CD4-positive, alpha-beta T cell (primary cell): ENCODE data around the gene PRR14L. TPM values are rescaled to one million over a fixed set of nuclear protein-coding genes. Genes with fewer than 3 reads are reported as not detected.

ENCODE experiments used
- ATAC-seq: fragments of 200-7000 bp; cut with Tn5 transposase; one replicate; pipeline ENCODE4 v1.10.0; 2022; ENCODE audit warnings: mild to moderate bottlenecking; ENCODE audit not compliant: poor library complexity
- CTCF ChIA-PET: fragments of 350-600 bp; sonication (Branson Sonifier 250); formaldehyde crosslinking; loops from one replicate; lab custom pipeline; 2021; ENCODE audit warnings: antibody characterized with exemption, inconsistent platforms; lab: Charles Lee
- POLR2A ChIA-PET: fragments of 350-600 bp; sonication (Branson Sonifier 250); formaldehyde crosslinking; loops from one replicate; lab custom pipeline; 2021; ENCODE audit warnings: antibody characterized with exemption, inconsistent platforms; lab: Charles Lee
- DNase-seq, 14 experiments: peaks; one replicate each; pipeline ENCODE4 v3.0.0-alpha.2; 2013 to 2020; ENCODE audit warnings: mixed read lengths in 2 of 14
- H3K27ac ChIP-seq, 2 donors: one replicate each; pipeline versions ENCODE4 v1.5.1 to v1.7.0; 2013; ENCODE audit warnings: low read length in 2 of 2, low read depth in 1 of 2, mild to moderate bottlenecking in 1 of 2
- H3K27me3 ChIP-seq, 2 experiments: 1 replicate in 1 of 2; 2 replicates in 1 of 2; pipeline versions ENCODE4 v1.6.1 to v1.7.0; 2013; ENCODE audit warnings: low read length in 2 of 2, control low read depth in 1 of 2, mild to moderate bottlenecking in 1 of 2, moderate library complexity in 1 of 2; ENCODE audit not compliant: insufficient read depth in 2 of 2, control insufficient read depth in 1 of 2
- H3K36me3 ChIP-seq: one replicate; pipeline ENCODE4 v1.6.1; 2013; ENCODE audit warnings: low read length, control low read depth; ENCODE audit not compliant: insufficient read depth
- H3K4me1 ChIP-seq: one replicate; pipeline ENCODE4 v1.6.1; 2013; ENCODE audit warnings: low read length, control low read depth; ENCODE audit not compliant: insufficient read depth
- H3K4me3 ChIP-seq: one replicate; pipeline ENCODE4 v1.5.1; 2013; ENCODE audit warnings: mild to moderate bottlenecking, low read length, moderate library complexity
- H3K9me3 ChIP-seq, 2 experiments: 1 replicate in 1 of 2; 2 replicates in 1 of 2; pipeline versions ENCODE4 v1.6.1 to v1.7.0; 2013; ENCODE audit warnings: low read length in 2 of 2, mild to moderate bottlenecking in 2 of 2, control low read depth in 1 of 2, moderate library complexity in 1 of 2; ENCODE audit not compliant: control insufficient read depth in 1 of 2, insufficient read depth in 1 of 2
- H3K27ac Mint-ChIP-seq: one replicate; pipeline ENCODE4 v1.8.0; 2020; ENCODE audit warnings: mixed read lengths
- H3K27me3 Mint-ChIP-seq: one replicate; pipeline ENCODE4 v1.8.0; 2021; ENCODE audit warnings: mixed read lengths
- H3K36me3 Mint-ChIP-seq: one replicate; pipeline ENCODE4 v1.8.0; 2021; ENCODE audit warnings: low read depth, mixed read lengths
- H3K4me1 Mint-ChIP-seq: one replicate; pipeline ENCODE4 v1.8.0; 2021; ENCODE audit warnings: low read depth, mixed read lengths
- H3K4me3 Mint-ChIP-seq: one replicate; pipeline ENCODE4 v1.8.0; 2020; ENCODE audit warnings: mild to moderate bottlenecking, mixed read lengths
- H3K9me3 Mint-ChIP-seq: one replicate; pipeline ENCODE4 v1.8.0; 2020; ENCODE audit warnings: mixed read lengths
- CTCF ChIP-seq: fragments of 200-600 bp; IDR thresholded peaks from one replicate; pipeline ENCODE4 v1.8.0; 2022; ENCODE audit warnings: antibody characterized with exemption, mild to moderate bottlenecking
- intact Hi-C, 2 experiments: fragments of 100-400 bp; cut with DNase I in 1 of 2; cut with micrococcal nuclease in 1 of 2; formaldehyde crosslinking; loops; one replicate each; pipeline versions ENCODE4 v1.15.1 to v1.9.0; 2023 to 2025; cut with DNase I, micrococcal nuclease
- total RNA-seq, 174 experiments: library from RNA in 2 of 174; stranded (reverse) in 2 of 174; gene quantifications; one replicate each; pipeline ENCODE4 v1.2.3 and lab custom pipeline; 2021 to 2026

Gene PRR14L
- total RNA-seq, 2 experiments from 2014 or later: 23.4 to 24.9 TPM

GRCh38 chr22:31646186-31647019 lies 103.5 kb downstream of the PRR14L start:
- POLR2A ChIA-PET: no interaction called here

GRCh38 chr22:31639436-31640039 lies 110.4 kb downstream of the PRR14L start:
- Histone ChIP-seq H3K4me1 (peaks cover 35% of the 10 kb centered on the region), H3K27me3 (no peaks in the 10 kb centered on the region), H3K4me3 (no peak overlapping the region), H3K36me3 (peaks cover 11% of the 10 kb centered on the region), H3K27ac (no peak overlapping the region), H3K9me3 (no peaks in the 10 kb centered on the region)
- Mint-ChIP-seq H3K4me1 (peaks cover 34% of the 10 kb centered on the region), H3K9me3 (no peaks in the 10 kb centered on the region), H3K27ac (peak overlapping the region; percentile 75), H3K27me3 (no peaks in the 10 kb centered on the region), H3K36me3 (peaks cover 21% of the 10 kb centered on the region), H3K4me3 (peak overlapping the region; percentile 8)
- DNase-seq: peak in 2 of 14 experiments; percentile 18 to 29
- peak; percentile 45 for ATAC-seq
- ChIA-PET CTCF (interaction anchor here (0.7 to 0.9 kb wide), 2 partner anchors 9 to 331 kb away, joined by 4 to 5 read pairs; no protein-coding TSS in a partner anchor), POLR2A (interaction anchor here (1.4 kb wide), 1 partner anchor 9 kb away, joined by 6 read pairs; no protein-coding TSS in a partner anchor)
- intact Hi-C loops: no loop called here
- TF ChIP-seq CTCF: no peak

More at GRCh38 chr22:31646186-31647019, 103.5 kb downstream of the PRR14L start:
- Mint-ChIP-seq H3K4me3 (no peak overlapping the region), H3K36me3 (peaks cover 60% of the 10 kb centered on the region), H3K9me3 (no peaks in the 10 kb centered on the region), H3K27me3 (no peaks in the 10 kb centered on the region), H3K4me1 (no peaks in the 10 kb centered on the region), H3K27ac (no peak overlapping the region)
- Histone ChIP-seq H3K4me3 (no peak overlapping the region), H3K9me3 (no peaks in the 10 kb centered on the region), H3K36me3 (peaks cover 54% of the 10 kb centered on the region), H3K4me1 (peaks cover 5% of the 10 kb centered on the region), H3K27me3 (no peaks in the 10 kb centered on the region), H3K27ac (no peak overlapping the region)
- intact Hi-C loops: no loop called here
- TF ChIP-seq CTCF: no peak
- DNase-seq: peak in 3 of 14 experiments; percentile 14 to 63 (median 47)
- no peak for ATAC-seq
- CTCF ChIA-PET: interaction anchor here (0.6 kb wide), 1 partner anchor 8 kb away, joined by 3 read pairs; no protein-coding TSS in a partner anchor

GRCh38 chr22:31637891-31638618 lies 111.9 kb downstream of the PRR14L start:
- H3K36me3 Mint-ChIP-seq: peaks cover 11% of the 10 kb centered on the region
- H3K9me3 Mint-ChIP-seq: no peaks in the 10 kb centered on the region
- Histone ChIP-seq H3K4me3 (peak overlapping the region; percentile 39), H3K9me3 (no peaks in the 10 kb centered on the region), H3K36me3 (peaks cover 9% of the 10 kb centered on the region), H3K4me1 (peaks cover 38% of the 10 kb centered on the region), H3K27me3 (no peaks in the 10 kb centered on the region), H3K27ac (peak overlapping the region in 1 of 2 donors; percentile 22)
- ATAC-seq: no peak
- TF ChIP-seq CTCF: no peak
- no peak overlapping the region for H3K4me3 Mint-ChIP-seq
- intact Hi-C loops: no loop called here
- peak in 3 of 14 experiments; percentile 32 to 57 (median 53) for DNase-seq
- ChIA-PET CTCF (interaction anchor here (1.0 kb wide), 1 partner anchor 81 kb away, joined by 4 read pairs; no protein-coding TSS in a partner anchor), POLR2A (interaction anchor here (0.6 to 1.4 kb wide), 2 partner anchors 8 to 670 kb away, joined by 3 to 6 read pairs; no protein-coding TSS in a partner anchor)
- H3K27ac Mint-ChIP-seq: peak overlapping the region; percentile 75
- no peaks in the 10 kb centered on the region for H3K27me3 Mint-ChIP-seq
- peaks cover 40% of the 10 kb centered on the region for H3K4me1 Mint-ChIP-seq
